ENCODE results near the gene TBCK. TPM values are rescaled to one million over a fixed set of nuclear protein-coding genes. Genes with fewer than 3 reads are reported as not detected.
"Not testable (repeated sequence)": the region's sequence is repeated elsewhere in the genome, so short reads cannot be mapped to it uniquely, and the experiment has no call there.

Gene TBCK
- total and polyA plus RNA-seq, 2 experiments from 2014 or later: 13.9 to 28.9 TPM

GRCh38 chr4:106325800-106326199, 9.8 kb upstream of the TBCK start (continued):
- TF ChIP-seq, protein P1, sequence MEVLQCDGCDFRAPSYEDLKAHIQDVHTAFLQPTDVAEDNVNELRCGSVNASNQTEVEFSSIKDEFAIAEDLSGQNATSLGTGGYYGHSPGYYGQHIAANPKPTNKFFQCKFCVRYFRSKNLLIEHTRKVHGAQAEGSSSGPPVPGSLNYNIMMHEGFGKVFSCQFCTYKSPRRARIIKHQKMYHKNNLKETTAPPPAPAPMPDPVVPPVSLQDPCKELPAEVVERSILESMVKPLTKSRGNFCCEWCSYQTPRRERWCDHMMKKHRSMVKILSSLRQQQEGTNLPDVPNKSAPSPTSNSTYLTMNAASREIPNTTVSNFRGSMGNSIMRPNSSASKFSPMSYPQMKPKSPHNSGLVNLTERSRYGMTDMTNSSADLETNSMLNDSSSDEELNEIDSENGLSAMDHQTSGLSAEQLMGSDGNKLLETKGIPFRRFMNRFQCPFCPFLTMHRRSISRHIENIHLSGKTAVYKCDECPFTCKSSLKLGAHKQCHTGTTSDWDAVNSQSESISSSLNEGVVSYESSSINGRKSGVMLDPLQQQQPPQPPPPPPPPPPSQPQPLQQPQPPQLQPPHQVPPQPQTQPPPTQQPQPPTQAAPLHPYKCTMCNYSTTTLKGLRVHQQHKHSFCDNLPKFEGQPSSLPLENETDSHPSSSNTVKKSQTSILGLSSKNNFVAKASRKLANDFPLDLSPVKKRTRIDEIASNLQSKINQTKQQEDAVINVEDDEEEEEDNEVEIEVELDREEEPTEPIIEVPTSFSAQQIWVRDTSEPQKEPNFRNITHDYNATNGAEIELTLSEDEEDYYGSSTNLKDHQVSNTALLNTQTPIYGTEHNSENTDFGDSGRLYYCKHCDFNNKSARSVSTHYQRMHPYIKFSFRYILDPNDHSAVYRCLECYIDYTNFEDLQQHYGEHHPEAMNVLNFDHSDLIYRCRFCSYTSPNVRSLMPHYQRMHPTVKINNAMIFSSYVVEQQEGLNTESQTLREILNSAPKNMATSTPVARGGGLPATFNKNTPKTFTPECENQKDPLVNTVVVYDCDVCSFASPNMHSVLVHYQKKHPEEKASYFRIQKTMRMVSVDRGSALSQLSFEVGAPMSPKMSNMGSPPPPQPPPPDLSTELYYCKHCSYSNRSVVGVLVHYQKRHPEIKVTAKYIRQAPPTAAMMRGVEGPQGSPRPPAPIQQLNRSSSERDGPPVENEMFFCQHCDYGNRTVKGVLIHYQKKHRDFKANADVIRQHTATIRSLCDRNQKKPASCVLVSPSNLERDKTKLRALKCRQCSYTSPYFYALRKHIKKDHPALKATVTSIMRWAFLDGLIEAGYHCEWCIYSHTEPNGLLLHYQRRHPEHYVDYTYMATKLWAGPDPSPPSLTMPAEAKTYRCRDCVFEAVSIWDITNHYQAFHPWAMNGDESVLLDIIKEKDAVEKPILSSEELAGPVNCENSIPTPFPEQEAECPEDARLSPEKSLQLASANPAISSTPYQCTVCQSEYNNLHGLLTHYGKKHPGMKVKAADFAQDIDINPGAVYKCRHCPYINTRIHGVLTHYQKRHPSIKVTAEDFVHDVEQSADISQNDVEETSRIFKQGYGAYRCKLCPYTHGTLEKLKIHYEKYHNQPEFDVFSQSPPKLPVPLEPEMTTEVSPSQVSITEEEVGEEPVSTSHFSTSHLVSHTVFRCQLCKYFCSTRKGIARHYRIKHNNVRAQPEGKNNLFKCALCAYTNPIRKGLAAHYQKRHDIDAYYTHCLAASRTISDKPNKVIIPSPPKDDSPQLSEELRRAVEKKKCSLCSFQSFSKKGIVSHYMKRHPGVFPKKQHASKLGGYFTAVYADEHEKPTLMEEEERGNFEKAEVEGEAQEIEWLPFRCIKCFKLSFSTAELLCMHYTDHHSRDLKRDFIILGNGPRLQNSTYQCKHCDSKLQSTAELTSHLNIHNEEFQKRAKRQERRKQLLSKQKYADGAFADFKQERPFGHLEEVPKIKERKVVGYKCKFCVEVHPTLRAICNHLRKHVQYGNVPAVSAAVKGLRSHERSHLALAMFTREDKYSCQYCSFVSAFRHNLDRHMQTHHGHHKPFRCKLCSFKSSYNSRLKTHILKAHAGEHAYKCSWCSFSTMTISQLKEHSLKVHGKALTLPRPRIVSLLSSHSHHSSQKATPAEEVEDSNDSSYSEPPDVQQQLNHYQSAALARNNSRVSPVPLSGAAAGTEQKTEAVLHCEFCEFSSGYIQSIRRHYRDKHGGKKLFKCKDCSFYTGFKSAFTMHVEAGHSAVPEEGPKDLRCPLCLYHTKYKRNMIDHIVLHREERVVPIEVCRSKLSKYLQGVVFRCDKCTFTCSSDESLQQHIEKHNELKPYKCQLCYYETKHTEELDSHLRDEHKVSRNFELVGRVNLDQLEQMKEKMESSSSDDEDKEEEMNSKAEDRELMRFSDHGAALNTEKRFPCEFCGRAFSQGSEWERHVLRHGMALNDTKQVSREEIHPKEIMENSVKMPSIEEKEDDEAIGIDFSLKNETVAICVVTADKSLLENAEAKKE (CRISPR knock-in tag; IDR thresholded peaks at IDR 0.05): no peak

DNA sequence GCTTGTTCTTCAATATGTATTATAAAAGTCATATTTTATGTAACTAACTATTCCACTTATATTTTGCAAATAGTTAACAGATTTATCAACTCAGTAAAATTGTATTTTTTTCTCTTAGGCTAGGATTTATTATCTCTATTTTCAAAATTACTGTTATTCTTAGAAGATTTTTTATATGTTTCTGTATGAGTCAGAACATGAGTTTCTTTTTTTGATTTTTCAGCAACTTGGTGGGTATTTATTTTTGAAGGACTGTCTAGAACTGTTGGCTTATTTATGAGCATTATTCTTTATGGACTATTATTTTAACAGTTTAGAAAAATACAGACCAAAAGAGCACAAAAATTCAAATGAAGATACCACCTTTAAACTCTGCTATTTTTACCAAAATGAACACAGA, 7.1 kb upstream of the TBCK start:
- no peaks in the 10 kb centered on the region for H3K9me2 ChIP-seq (ENCODE audit: insufficient read depth)
- H3K27me3 ChIP-seq (ENCODE audit: insufficient read depth): no peaks in the 10 kb centered on the region
- Mint-ChIP-seq H3K27ac (no peak overlapping the region), H3K27me3 (ENCODE audit: insufficient read depth, low read depth, poor library complexity) (no peaks in the 10 kb centered on the region), H3K4me3 (no peak overlapping the region), H3K9me3 (peaks cover 17% of the 10 kb centered on the region), H3K36me3 (ENCODE audit: low read depth) (peaks cover 38% of the 10 kb centered on the region), H3K4me1 (no peaks in the 10 kb centered on the region)
- no peak for ATAC-seq
- no peak overlapping the region for H2AFZ ChIP-seq
- H3K4me3 ChIP-seq: no peak overlapping the region
- no peaks in the 10 kb centered on the region for H4K20me1 ChIP-seq (replicated peaks; ENCODE audit: insufficient read depth)
- peaks cover 6% of the 10 kb centered on the region for H3K4me1 ChIP-seq (ENCODE audit: insufficient read depth)
- no peaks in the 10 kb centered on the region for H3F3A ChIP-seq (replicated peaks; ENCODE audit: low read depth)
- no peak for DNase-seq (ENCODE audit: low spot score)
- TF ChIP-seq EZH2phosphoT487 (IDR thresholded peaks at IDR 0.05; ENCODE audit: unreplicated experiment) (no peak), POLR2AphosphoS5 (IDR thresholded peaks at IDR 0.05; ENCODE audit: low read depth) (no peak), JUNB (IDR thresholded peaks at IDR 0.05; ENCODE audit: unreplicated experiment) (no peak), CTCF (conservative IDR thresholded peaks at IDR 0.05; ENCODE audit: low read depth in 2 of 2) (no peak)
- H3K79me2 ChIP-seq (replicated peaks; ENCODE audit: insufficient read depth): peaks cover 44% of the 10 kb centered on the region
- no peak overlapping the region for H3K27ac ChIP-seq (ENCODE audit: low read depth)
- peaks cover 16% of the 10 kb centered on the region; the same call in 1 of the 2 replicates for H3K36me3 ChIP-seq (ENCODE audit: insufficient read depth)
- no peak overlapping the region for H3K4me2 ChIP-seq

DNA sequence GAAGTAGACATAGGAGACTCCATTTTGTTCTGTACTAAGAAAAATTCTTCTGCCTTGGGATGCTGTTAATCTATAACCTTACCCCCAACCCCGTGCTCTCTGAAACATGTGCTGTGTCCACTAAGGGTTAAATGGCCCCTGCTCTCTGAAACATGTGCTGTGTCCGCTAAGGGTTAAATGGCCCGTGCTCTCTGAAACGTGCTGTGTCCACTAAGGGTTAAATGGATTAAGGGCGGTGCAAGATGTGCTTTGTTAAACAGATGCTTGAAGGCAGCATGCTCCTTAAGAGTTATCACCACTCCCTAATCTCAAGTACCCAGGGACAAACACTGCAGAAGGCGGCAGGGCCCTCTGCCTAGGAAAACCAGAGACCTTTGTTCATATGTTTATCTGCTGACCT, 5.8 kb upstream of the TBCK start:
- not testable (repeated sequence) for H3K27me3 ChIP-seq (ENCODE audit: insufficient read depth); H3K4me2 ChIP-seq; ATAC-seq; H3K4me3 Mint-ChIP-seq; H3F3A ChIP-seq (replicated peaks; ENCODE audit: low read depth); H4K20me1 ChIP-seq (replicated peaks; ENCODE audit: insufficient read depth); H3K4me1 ChIP-seq (ENCODE audit: insufficient read depth); H3K4me3 ChIP-seq; H2AFZ ChIP-seq; DNase-seq (ENCODE audit: low spot score); H3K4me1 Mint-ChIP-seq; H3K27me3 Mint-ChIP-seq (ENCODE audit: insufficient read depth, low read depth, poor library complexity); H3K27ac Mint-ChIP-seq; H3K27ac ChIP-seq (ENCODE audit: low read depth); H3K9me2 ChIP-seq (ENCODE audit: insufficient read depth)
- H3K36me3 ChIP-seq (ENCODE audit: insufficient read depth): peaks cover 12% of the 10 kb centered on the region; the same call in 1 of the 2 replicates
- peaks cover 57% of the 10 kb centered on the region for H3K79me2 ChIP-seq (replicated peaks; ENCODE audit: insufficient read depth)
- Mint-ChIP-seq H3K9me3 (peaks cover 17% of the 10 kb centered on the region), H3K36me3 (ENCODE audit: low read depth) (peaks cover 28% of the 10 kb centered on the region)

- not testable (repeated sequence) for ATAC-seq; H3K4me1 Mint-ChIP-seq; H3K4me3 ChIP-seq; H3K27ac Mint-ChIP-seq; H4K20me1 ChIP-seq (replicated peaks; ENCODE audit: insufficient read depth); H3K4me2 ChIP-seq; H3K4me3 Mint-ChIP-seq; H3K27me3 Mint-ChIP-seq (ENCODE audit: insufficient read depth, low read depth, poor library complexity); H3K4me1 ChIP-seq (ENCODE audit: insufficient read depth); H3K27ac ChIP-seq (ENCODE audit: low read depth); H3F3A ChIP-seq (replicated peaks; ENCODE audit: low read depth); H3K9me2 ChIP-seq (ENCODE audit: insufficient read depth); H3K27me3 ChIP-seq (ENCODE audit: insufficient read depth); DNase-seq (ENCODE audit: low spot score); H2AFZ ChIP-seq
- peaks cover 28% of the 10 kb centered on the region for H3K36me3 Mint-ChIP-seq (ENCODE audit: low read depth)
- H3K36me3 ChIP-seq (ENCODE audit: insufficient read depth): peaks cover 10% of the 10 kb centered on the region; the same call in 1 of the 2 replicates
- peaks cover 17% of the 10 kb centered on the region for H3K9me3 Mint-ChIP-seq
- peaks cover 60% of the 10 kb centered on the region for H3K79me2 ChIP-seq (replicated peaks; ENCODE audit: insufficient read depth)
Measured at GRCh38 chr4:106321168-106321567, 5.2 kb upstream of the TBCK start.

Data from GM23338 (cell line).